H1 (cell line): ENCODE results near the gene NECTIN3. TPM values are rescaled to one million over a fixed set of nuclear protein-coding genes. Genes with fewer than 3 reads are reported as not detected.

Experiments used
- CTCF ChIA-PET: fragments of 300-600 bp; sonication (Branson Sonifier 250); formaldehyde crosslinking; loops from one replicate; lab custom pipeline; 2021; ENCODE audit not compliant: partially characterized antibody; lab: Charles Lee
- POLR2A ChIA-PET: fragments of 300-600 bp; sonication (Branson Sonifier 250); formaldehyde crosslinking; loops from one replicate; lab custom pipeline; 2021; ENCODE audit warnings: inconsistent platforms; ENCODE audit not compliant: partially characterized antibody; lab: Charles Lee
- DNase-seq, 2 experiments: peaks; one replicate each; pipeline versions ENCODE4 v3.0.0 to v3.0.0-alpha.2; 2010 to 2022; ENCODE audit warnings: low spot score in 2 of 2, low read depth in 1 of 2, mixed read lengths in 1 of 2
- FAIRE-seq: peaks from 2 replicates; lab custom pipeline; 2011; peaks lifted over from hg19 to GRCh38; lab: Jason Lieb, UNC
- H2AFZ ChIP-seq: 2 replicates; pipeline ENCODE4 v1.8.1; 2012; ENCODE audit warnings: low read length, inconsistent platforms
- H2AK5ac ChIP-seq: 2 replicates; pipeline ENCODE4 v1.6.1; 2013; ENCODE audit warnings: low read depth, low read length
- H2BK120ac ChIP-seq: replicated peaks from 2 replicates; pipeline ENCODE3; 2013; ENCODE audit warnings: low read depth, low read length, inconsistent platforms
- H2BK12ac ChIP-seq: 2 replicates; pipeline ENCODE4 v1.6.1; 2013; ENCODE audit warnings: low read depth, low read length
- H2BK15ac ChIP-seq: 2 replicates; pipeline ENCODE4 v1.6.1; 2013; ENCODE audit warnings: low read length
- H2BK20ac ChIP-seq: 2 replicates; pipeline ENCODE4 v1.6.1; 2013; ENCODE audit warnings: low read length
- H2BK5ac ChIP-seq: 2 replicates; pipeline ENCODE4 v1.6.1; 2013; ENCODE audit warnings: low read depth, low read length
- H3K14ac ChIP-seq: 2 replicates; pipeline ENCODE4 v1.6.1; 2013; ENCODE audit warnings: inconsistent platforms; ENCODE audit not compliant: insufficient read length
- H3K18ac ChIP-seq: 2 replicates; pipeline ENCODE4 v1.6.1; 2013; ENCODE audit warnings: low read length; ENCODE audit errors: extremely low read depth
- H3K23ac ChIP-seq: 2 replicates; pipeline ENCODE4 v1.6.1; 2013; ENCODE audit warnings: inconsistent platforms; ENCODE audit not compliant: insufficient read length
- H3K23me2 ChIP-seq: 2 replicates; pipeline ENCODE4 v1.6.1; 2013; ENCODE audit warnings: low read depth, low read length
- H3K27ac ChIP-seq: 2 replicates; pipeline ENCODE4 v1.6.1; 2011; ENCODE audit warnings: low read depth, low read length, inconsistent platforms
- H3K27me3 ChIP-seq, 4 experiments: replicated peaks in 1 of 4; 1 replicate in 1 of 4; 2 replicates in 3 of 4; pipeline versions ENCODE4 v1.6.1 to v1.8.1; 2011 to 2013; ENCODE audit warnings: low read length in 3 of 4, mild to moderate bottlenecking in 3 of 4, inconsistent platforms in 2 of 4, mixed read lengths in 2 of 4, moderate library complexity in 1 of 4; ENCODE audit not compliant: control insufficient read depth in 3 of 4, insufficient read depth in 3 of 4; ENCODE audit errors: extremely low read depth in 1 of 4
- H3K36me3 ChIP-seq, 4 experiments: 2 replicates each; pipeline versions ENCODE4 v1.6.1 to v1.8.1; 2011 to 2013; ENCODE audit warnings: mild to moderate bottlenecking in 4 of 4, low read length in 3 of 4, moderate library complexity in 2 of 4, control low read depth in 1 of 4, inconsistent platforms in 1 of 4; ENCODE audit not compliant: insufficient read depth in 4 of 4, control insufficient read depth in 2 of 4
- H3K4ac ChIP-seq: replicated peaks from 2 replicates; pipeline ENCODE3; 2013; ENCODE audit warnings: low read length, low read depth, mixed read lengths, inconsistent platforms; ENCODE audit not compliant: insufficient read length
- H3K4me1 ChIP-seq, 4 experiments: replicated peaks in 1 of 4; 1 replicate in 1 of 4; 2 replicates in 3 of 4; pipeline versions ENCODE4 v1.6.1 to v1.8.1; 2011 to 2013; ENCODE audit warnings: low read length in 3 of 4, inconsistent platforms in 2 of 4, mixed read lengths in 1 of 4; ENCODE audit not compliant: insufficient read depth in 4 of 4, control insufficient read depth in 3 of 4
- H3K4me2 ChIP-seq, 2 experiments: 2 replicates each; pipeline versions ENCODE4 v1.6.1 to v1.8.1; 2011 to 2013; ENCODE audit warnings: low read depth in 2 of 2, low read length in 2 of 2, control low read depth in 1 of 2, inconsistent platforms in 1 of 2, mild to moderate bottlenecking in 1 of 2; ENCODE audit not compliant: insufficient read depth in 1 of 2
- H3K4me3 ChIP-seq, 4 experiments: fragments of 200-600, 300-600 bp in 1 of 4; sonication (generic), shearing (Covaris generic), sonication (Bioruptor Twin) in 1 of 4; 2 replicates each; pipeline versions ENCODE4 v1.5.1 to v1.8.1; 2011 to 2016; ENCODE audit warnings: low read length in 4 of 4, low read depth in 3 of 4, control low read depth in 2 of 4, inconsistent platforms in 2 of 4, mild to moderate bottlenecking in 2 of 4, mixed read lengths in 1 of 4, moderate library complexity in 1 of 4; ENCODE audit not compliant: insufficient read depth in 2 of 4; ENCODE audit errors: extremely low read depth in 1 of 4
- H3K56ac ChIP-seq: replicated peaks from 2 replicates; pipeline ENCODE3; 2013; ENCODE audit warnings: low read depth, mild to moderate bottlenecking, mixed read lengths, low read length, inconsistent platforms; ENCODE audit not compliant: insufficient read length
- H3K79me1 ChIP-seq: 2 replicates; pipeline ENCODE4 v1.6.1; 2013; ENCODE audit warnings: low read depth, low read length, control low read depth
- H3K79me2 ChIP-seq, 2 experiments: 2 replicates each; pipeline versions ENCODE4 v1.6.1 to v1.8.1; 2012 to 2013; ENCODE audit warnings: low read length in 2 of 2, mild to moderate bottlenecking in 2 of 2, inconsistent platforms in 1 of 2; ENCODE audit not compliant: insufficient read depth in 2 of 2, control insufficient read depth in 1 of 2
- H3K9ac ChIP-seq, 4 experiments: replicated peaks in 1 of 4; 1 replicate in 1 of 4; 2 replicates in 3 of 4; pipeline versions ENCODE4 v1.6.1 to v1.8.1; 2011 to 2013; ENCODE audit warnings: low read depth in 3 of 4, low read length in 3 of 4, control low read depth in 2 of 4, mild to moderate bottlenecking in 2 of 4, moderate library complexity in 2 of 4, inconsistent platforms in 1 of 4; ENCODE audit errors: extremely low read depth in 1 of 4
- H3K9me3 ChIP-seq, 2 experiments: 2 replicates each; pipeline versions ENCODE4 v1.6.1 to v1.8.1; 2012 to 2013; ENCODE audit warnings: mild to moderate bottlenecking in 2 of 2, moderate library complexity in 2 of 2, control low read depth in 1 of 2, inconsistent platforms in 1 of 2, low read depth in 1 of 2, low read length in 1 of 2, mixed read lengths in 1 of 2; ENCODE audit not compliant: insufficient read depth in 2 of 2
- H4K20me1 ChIP-seq, 2 experiments: replicated peaks in 1 of 2; 2 replicates each; pipeline versions ENCODE3 to v1.8.1; 2011 to 2013; ENCODE audit warnings: inconsistent platforms in 2 of 2, low read length in 2 of 2, mild to moderate bottlenecking in 1 of 2; ENCODE audit not compliant: insufficient read depth in 2 of 2, control insufficient read depth in 1 of 2
- H4K5ac ChIP-seq: 2 replicates; pipeline ENCODE4 v1.6.1; 2013; ENCODE audit warnings: low read length, low read depth, mixed read lengths, inconsistent platforms; ENCODE audit not compliant: insufficient read length
- H4K8ac ChIP-seq: 2 replicates; pipeline ENCODE4 v1.8.0; 2013; ENCODE audit warnings: mild to moderate bottlenecking, moderate library complexity, low read length, inconsistent platforms; ENCODE audit not compliant: insufficient read depth; ENCODE audit errors: extremely low read depth
- H4K91ac ChIP-seq: replicated peaks from 2 replicates; pipeline ENCODE3; 2013; ENCODE audit warnings: low read length, mixed read lengths, inconsistent platforms; ENCODE audit not compliant: insufficient read length
- CTBP2 ChIP-seq: IDR thresholded peaks from 2 replicates; pipeline ENCODE4 v1.7.0; 2011; ENCODE audit warnings: borderline replicate concordance, mild to moderate bottlenecking, moderate library complexity, mixed read lengths, low read length; ENCODE audit not compliant: insufficient read depth, insufficient read length
- JUND ChIP-seq: IDR thresholded peaks from 2 replicates; pipeline ENCODE4 v1.6.1; 2011; ENCODE audit warnings: mild to moderate bottlenecking, improper control_type of control experiment, low read length
- POU5F1 ChIP-seq: IDR thresholded peaks from 2 replicates; pipeline ENCODE4 v1.6.1; 2011; ENCODE audit warnings: low read depth, mild to moderate bottlenecking, low read length, moderate library complexity
- TEAD4 ChIP-seq: IDR thresholded peaks from 2 replicates; pipeline ENCODE4 v1.6.1; 2012; ENCODE audit warnings: low read depth, low read length, inconsistent platforms, mixed read lengths
- polyA plus RNA-seq, 7 experiments: library from polyadenylated mRNA; depleted of rRNA in 3 of 7; stranded (reverse) in 5 of 7; unstranded in 2 of 7; fragments of >200 nt in 5 of 7; fragments of 200-250 nt in 2 of 7; gene quantifications; 1 replicate in 5 of 7; 2 replicates in 1 of 7; 4 replicates in 1 of 7; pipeline versions ENCODE4 v1.2.1 to v1.2.3, GENCODE V29; 2011 to 2013; ENCODE audit warnings: missing spikeins in 2 of 7, mixed read lengths in 2 of 7
- total RNA-seq: library from RNA; stranded (reverse); fragmentation: NEBNext Ultra II Directional; extraction: Animal tissue kit (Norgen Biotek cat#: 25700); gene quantifications from 2 replicates; pipeline ENCODE4 v1.2.1, GENCODE V29; 2021

NECTIN3 gene
- total and polyA plus RNA-seq, 2 of the 8 experiments (the other 6 are each of a cell fraction or from before 2014, with no cell fraction given), result 13.6 to 50.6 TPM

- Histone ChIP-seq H3K18ac (no peak overlapping the region), H2AK5ac (no peak overlapping the region), H3K14ac (no peak overlapping the region), H3K4me3 (no peak overlapping the region), H3K79me1 (no peaks in the 10 kb centered on the region), H4K91ac (no peak overlapping the region), H2BK120ac (no peak overlapping the region), H3K4me2 (no peak overlapping the region), H2BK15ac (no peak overlapping the region), H3K4me1 (peaks cover 2 to 3% (median 3%) of the 10 kb centered on the region in 4 experiments; a peak in 4 of 7 replicates), H2BK20ac (no peak overlapping the region), H2AFZ (no peak overlapping the region), H4K20me1 (no peaks in the 10 kb centered on the region), H3K36me3 (peaks cover 0 to 26% (median 0%) of the 10 kb centered on the region in 4 experiments; a peak in 2 of 8 replicates), H3K4ac (no peak overlapping the region), H3K56ac (no peak overlapping the region), H3K27me3 (no peaks in the 10 kb centered on the region), H4K5ac (no peak overlapping the region), H3K27ac (0 out of 2 replicates have a peak overlapping the region, but pooled peaks have one; percentile 23), H3K23ac (no peak overlapping the region), H3K9ac (no peak overlapping the region), H2BK12ac (no peak overlapping the region), H3K23me2 (no peaks in the 10 kb centered on the region), H2BK5ac (peak overlapping the region; percentile 66; the same call in 1 of the 2 replicates), H4K8ac (no peak overlapping the region), H3K79me2 (no peaks in the 10 kb centered on the region; a peak in 1 of 4 replicates), H3K9me3 (no peaks in the 10 kb centered on the region)
- CTCF ChIA-PET, result interaction anchor here (1.2 kb wide), 1 partner anchor 27 kb away, joined by 3 read pairs; no protein-coding TSS in a partner anchor
- no peak for FAIRE-seq
- DNase-seq, result no peak
- TF ChIP-seq POU5F1, result no peak
- TF ChIP-seq JUND, result peak; percentile 42; the same call in 1 of the 2 replicates
- peak; percentile 70; the same call in 1 of the 2 replicates for TF ChIP-seq TEAD4
- TF ChIP-seq CTBP2, result no peak
- POLR2A ChIA-PET, result interaction anchor here (0.8 kb wide), 1 partner anchor 23 kb away, joined by 3 read pairs; no protein-coding TSS in a partner anchor
These were observed 57.3 kb downstream of the NECTIN3 start for GRCh38 chr3:111128884-111129283.
